HTR-8/SVneo (cell line): ENCODE results near the gene NBAS.

Experiments used
- DNase-seq: peaks from one replicate; pipeline ENCODE4 v3.0.0; 2011; ENCODE audit warnings: low spot score, mixed read lengths; ENCODE audit not compliant: insufficient read length
- FAIRE-seq: peaks from 2 replicates; lab custom pipeline; 2011; peaks lifted over from hg19 to GRCh38; lab: Jason Lieb, UNC

NBAS gene

GRCh38 chr2:15160201-15160991 is 400.7 kb downstream of the NBAS start:
- no peak for DNase-seq
- no peak for FAIRE-seq

GRCh38 chr2:15159751-15160177 is 401.4 kb downstream of the NBAS start:
- no peak for FAIRE-seq
- peak; percentile 12 for DNase-seq

- FAIRE-seq (no peak), DNase-seq (no peak)
Observed at GRCh38 chr2:15159206-15159605, 401.9 kb downstream of the NBAS start.

DNA sequence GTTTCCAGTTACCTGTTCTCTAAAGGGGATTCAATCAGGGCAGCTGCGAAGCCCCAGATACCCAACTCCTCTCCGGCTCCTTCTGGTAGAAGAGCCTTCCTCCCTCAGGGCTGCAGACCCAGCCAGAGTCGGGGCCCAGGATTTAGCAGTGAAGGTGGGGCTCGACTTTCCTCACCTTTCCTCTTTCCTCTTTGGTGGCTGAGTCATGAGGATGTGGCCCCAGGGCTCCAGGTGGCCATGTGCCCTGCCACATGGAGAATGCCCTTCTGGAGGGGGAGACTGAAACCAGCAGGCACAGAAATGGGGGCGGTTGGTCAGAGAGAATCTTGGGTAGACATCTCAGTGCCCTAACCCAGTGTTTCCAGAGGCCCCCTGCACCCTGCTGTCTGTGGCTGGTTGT is 402.6 kb downstream of the NBAS start:
- DNase-seq (no peak), FAIRE-seq (no peak)

- FAIRE-seq (no peak), DNase-seq (no peak)
Observed at GRCh38 chr2:15158100-15158499, 403.0 kb downstream of the NBAS start.

- DNase-seq: no peak
- no peak for FAIRE-seq
Observed at GRCh38 chr2:15155959-15156574, 405.1 kb downstream of the NBAS start.

DNA sequence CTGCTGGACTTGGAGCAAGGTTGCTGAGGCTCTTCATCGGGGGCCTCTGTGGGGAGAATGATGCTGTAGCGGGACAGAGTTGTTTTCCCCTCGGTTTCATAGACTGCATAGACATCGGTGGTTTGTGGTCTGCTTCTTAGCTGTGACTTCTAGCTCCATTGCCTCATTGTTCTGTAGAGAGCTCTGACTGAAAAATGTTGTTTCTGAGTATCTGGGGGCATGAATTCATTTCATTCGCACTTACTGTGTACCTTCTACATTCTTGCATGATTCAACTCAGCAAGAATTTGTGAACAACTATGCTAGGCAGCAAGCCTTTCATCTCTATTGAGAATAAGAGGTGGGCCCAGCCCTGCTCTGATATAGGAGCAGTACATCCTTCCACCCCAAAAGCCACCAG is 406.8 kb downstream of the NBAS start:
- no peak for FAIRE-seq
- no peak for DNase-seq

DNA sequence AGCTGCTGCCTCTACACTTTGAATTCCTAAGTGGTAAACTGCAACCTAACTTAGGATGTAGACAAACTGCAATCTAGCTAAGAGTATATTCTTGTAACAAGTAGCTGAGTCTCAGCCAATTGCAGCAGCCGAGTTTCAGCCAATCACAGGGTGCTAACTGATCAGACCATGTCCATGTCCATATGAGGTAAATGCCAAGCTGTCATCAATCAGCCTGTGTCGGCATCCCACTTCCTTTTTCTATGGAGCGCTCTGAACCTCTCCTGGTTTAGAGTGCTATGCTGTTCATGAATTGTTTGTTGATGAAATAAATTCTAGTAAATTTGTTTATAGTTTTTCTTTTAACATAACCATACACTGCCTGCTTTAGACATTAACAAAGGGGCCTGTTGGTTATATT is 408.8 kb downstream of the NBAS start:
- no peak for FAIRE-seq

GRCh38 chr2:15149063-15149462 is 412.1 kb downstream of the NBAS start:
- DNase-seq: no peak
- FAIRE-seq: no peak

More for the DNA sequence above, 408.8 kb downstream of the NBAS start:
- no peak for DNase-seq

DNA sequence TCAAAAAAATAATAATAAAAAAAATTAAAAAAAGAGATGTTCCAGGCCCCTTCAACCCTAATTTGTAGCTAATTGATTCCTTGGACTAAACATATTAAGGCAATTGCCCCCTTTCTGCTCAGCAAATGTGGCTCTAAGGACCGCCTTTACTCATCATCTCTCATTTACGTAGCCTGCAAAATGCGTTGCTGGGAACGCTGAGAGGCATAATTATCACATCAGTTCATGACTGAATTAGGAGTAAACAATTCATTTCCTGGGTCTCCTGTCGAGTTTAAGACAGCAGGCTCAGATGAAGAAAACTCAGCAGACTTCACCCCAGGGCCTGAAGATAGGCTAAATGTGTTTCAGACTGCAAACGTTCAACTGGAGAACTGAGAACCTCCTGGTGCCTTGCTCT is 413.5 kb downstream of the NBAS start:
- FAIRE-seq (no peak), DNase-seq (no peak)

- DNase-seq (no peak), FAIRE-seq (no peak)
Observed at GRCh38 chr2:15146960-15147359, 414.2 kb downstream of the NBAS start.

DNA sequence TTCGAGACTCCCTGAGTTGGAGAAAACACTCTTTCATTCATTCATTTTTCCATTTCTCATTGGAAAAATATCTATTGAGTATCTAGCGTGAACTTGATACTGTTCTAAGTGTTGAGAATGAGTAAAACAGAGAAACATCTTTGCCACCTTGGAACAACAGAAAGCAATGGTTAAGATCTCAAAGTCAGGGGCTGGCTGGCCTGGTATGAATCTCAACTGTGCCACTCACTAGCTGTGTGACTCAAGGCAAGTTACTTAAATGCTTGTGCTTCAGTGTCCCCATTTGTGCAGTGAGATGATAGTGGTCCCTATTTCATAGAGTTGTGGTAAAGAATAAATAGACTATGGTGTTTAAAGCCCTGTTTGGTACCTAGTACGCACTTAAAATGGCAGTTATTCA is 415.2 kb downstream of the NBAS start:
- DNase-seq: no peak
- FAIRE-seq: no peak

DNA sequence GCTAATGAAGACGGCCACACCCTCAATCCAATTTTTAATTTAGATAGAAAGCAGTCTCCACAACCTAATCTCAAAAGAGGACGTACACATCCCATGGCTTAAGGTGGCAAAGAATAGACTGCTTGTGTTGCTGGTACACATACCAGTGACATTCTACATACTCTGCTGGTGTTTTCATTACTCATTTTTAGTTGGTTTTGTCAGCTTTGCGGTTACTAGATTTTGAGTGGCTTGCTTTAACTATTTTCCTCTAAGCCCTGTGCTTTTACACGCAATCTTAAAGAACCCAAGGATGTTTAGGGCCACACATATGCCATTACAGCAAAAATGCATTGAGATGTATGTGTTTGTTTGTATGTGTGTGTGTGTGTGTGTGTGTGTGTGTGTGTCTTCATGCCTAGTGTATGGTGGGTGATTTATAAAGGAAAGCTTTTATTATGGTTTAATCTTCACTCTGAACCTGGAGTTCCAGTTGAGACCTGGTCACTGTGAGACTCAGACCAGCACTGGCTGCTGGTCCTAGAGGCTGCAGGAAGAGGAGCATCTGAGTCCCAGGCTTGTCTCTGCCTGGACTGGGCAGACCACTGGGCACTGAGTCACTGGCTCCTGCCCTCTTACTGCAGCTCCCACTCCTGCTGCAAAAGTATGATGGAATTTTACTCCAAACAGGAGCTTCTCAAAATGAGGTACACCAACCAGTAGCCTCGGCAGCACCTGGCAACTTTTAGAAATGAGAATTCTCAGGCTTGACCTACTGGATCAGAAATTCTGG is 415.9 kb downstream of the NBAS start:
- DNase-seq (no peak), FAIRE-seq (no peak)

DNA sequence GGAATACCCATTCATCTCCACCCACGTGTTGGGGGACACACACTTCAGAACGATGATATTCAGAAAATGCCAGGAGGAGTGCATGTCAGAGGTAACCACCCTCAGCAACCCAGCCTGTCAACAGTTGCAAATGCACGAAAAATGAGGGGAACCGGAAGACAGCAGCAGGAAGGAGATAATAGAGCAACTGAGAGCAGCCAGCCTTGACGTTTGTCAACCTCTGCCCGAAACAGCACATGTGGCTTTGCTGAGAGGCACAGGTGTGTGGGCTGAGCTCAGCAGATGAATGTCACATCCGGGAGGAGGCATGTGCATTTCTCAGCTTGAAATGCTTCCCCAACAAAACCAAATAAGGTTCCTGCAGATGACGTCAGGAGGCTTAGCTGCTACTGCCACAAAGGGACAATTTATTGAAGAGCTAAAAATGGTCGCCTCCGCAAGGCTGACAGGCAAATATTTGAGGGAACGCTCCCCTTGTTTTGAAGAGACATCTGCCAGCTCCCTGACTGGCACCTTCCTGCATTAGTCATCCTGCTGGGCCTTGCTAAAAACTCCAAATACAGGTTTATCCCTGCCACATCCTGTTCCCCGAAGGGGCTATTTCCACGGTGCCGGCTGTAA is 419.0 kb downstream of the NBAS start:
- no peak for FAIRE-seq
- DNase-seq: peak; percentile 14

DNA sequence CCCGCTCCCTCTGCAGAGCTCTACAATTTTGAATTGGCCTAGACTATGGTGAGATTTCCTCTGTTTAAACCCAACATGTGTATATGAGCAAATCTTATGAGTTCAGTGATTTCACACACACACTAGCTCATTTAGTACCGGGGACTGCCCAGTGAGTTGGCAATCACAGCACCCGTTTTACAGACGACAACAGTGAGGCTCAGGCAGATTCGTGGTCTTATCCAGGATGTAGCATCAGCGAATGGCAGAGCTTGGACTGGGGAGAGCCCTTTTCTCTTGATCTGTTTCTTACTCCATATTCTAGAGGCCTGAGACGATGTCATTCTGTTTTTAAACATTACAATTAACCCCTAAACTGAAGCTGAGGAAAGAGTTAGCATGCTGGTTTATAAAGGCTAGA is 419.9 kb downstream of the NBAS start:
- DNase-seq (no peak), FAIRE-seq (no peak)

GRCh38 chr2:15136639-15137038 is 424.5 kb downstream of the NBAS start:
- FAIRE-seq: no peak

GRCh38 chr2:15134957-15135356 is 426.2 kb downstream of the NBAS start:
- FAIRE-seq (no peak), DNase-seq (no peak)

More at GRCh38 chr2:15136639-15137038, 424.5 kb downstream of the NBAS start:
- no peak for DNase-seq

GRCh38 chr2:15133461-15133860 is 427.7 kb downstream of the NBAS start:
- FAIRE-seq: no peak
- DNase-seq: no peak

DNA sequence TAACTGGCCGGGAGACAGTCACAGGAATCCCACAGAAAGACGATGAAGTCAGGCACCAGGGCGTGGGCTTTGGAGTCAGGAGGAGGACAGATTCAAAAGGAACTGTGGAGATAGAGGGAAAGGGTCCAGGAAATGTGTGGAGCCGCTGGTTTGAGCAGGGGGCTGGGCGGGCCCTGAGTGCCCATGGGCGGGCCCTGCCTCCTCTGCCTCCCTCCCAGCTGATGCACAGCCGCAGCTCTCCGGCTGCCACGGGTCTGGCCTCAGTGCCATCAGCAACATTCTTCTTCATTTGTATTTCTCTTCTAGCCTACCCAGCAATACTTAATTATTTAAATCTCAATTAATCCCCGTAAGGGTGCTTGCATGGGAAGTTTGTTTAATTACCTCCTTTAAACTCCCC is 432.3 kb downstream of the NBAS start:
- DNase-seq: no peak
- FAIRE-seq: no peak

GRCh38 chr2:15127876-15128275 is 433.3 kb downstream of the NBAS start:
- no peak for DNase-seq
- no peak for FAIRE-seq

DNA sequence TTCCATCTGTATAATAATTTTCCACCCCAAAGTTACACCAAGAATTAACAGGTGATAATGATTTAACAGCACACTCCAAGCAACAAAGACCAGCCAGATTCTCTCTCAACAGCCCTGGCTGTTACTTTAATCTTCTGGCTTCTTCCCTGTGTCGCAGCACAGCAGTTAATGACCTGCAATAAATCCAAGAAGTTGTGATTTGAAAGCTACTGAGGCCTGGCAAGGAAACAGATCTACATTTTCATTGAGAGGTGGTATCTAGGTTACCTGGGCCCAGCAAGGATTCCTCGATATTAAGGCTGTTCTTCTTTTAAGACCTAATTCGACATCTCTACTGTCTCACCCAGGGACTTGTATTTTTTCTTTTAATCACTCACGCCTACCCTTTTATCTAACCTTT is 433.8 kb downstream of the NBAS start:
- FAIRE-seq: no peak
- DNase-seq: no peak
